NCI-H2196 treated with DMSO at 0.1 percent for 48 hours (cell line): Measurements from ENCODE around the gene RAD51B.

ENCODE experiments used
- DNase-seq: peaks from one replicate; lab custom pipeline; 2025; ENCODE audit not compliant: unreplicated experiment; lab: John Stamatoyannopoulos, UW

RAD51B gene

DNA sequence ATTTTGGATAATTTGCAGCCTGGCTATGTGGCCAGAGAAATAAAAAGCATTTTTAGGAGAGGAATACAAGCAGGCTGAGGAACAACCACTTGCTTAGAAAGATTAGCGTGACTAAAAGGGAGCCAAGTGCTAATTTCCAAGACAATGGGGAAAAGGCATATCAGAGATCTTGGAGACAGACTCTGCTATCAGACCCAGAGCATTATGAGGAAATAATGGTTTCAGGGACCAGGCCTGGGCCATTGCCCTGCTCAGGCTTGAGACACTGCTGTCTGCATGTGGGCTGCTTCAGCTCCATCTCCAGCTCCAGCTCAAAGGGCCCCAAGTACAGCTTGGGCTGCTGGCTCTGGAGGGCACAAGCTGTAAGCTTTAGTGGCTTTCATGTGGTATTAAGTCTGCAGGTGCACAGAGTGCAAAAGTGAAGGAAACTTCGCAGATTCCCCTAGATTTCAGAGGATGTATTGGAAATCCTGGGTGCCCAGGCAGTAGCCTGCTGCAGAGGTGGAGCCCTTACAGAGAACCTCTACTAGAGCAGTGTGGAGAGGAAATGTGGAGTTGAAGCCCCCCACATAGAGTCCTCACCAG, 524.0 kb downstream of the RAD51B start:
- no peak for DNase-seq

DNA sequence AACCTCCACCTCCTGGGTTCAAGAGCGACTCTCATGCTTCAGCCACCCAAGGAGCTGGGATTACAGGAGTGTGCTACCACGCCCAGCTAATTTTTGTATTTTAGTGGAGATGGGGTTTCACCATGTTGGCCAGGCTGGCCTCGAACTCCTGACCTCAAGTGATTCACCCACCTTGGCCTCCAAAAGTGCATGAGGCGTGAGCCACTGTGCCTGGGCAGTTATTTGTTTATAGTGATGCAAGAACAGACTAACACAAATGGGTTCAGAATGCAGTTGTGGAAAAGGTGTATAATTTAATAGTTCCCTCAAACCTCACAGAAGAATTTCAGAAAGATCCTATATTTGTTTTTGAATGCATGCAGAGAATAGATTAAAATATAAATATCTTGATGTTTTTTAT, 526.2 kb downstream of the RAD51B start:
- no peak for DNase-seq

DNA sequence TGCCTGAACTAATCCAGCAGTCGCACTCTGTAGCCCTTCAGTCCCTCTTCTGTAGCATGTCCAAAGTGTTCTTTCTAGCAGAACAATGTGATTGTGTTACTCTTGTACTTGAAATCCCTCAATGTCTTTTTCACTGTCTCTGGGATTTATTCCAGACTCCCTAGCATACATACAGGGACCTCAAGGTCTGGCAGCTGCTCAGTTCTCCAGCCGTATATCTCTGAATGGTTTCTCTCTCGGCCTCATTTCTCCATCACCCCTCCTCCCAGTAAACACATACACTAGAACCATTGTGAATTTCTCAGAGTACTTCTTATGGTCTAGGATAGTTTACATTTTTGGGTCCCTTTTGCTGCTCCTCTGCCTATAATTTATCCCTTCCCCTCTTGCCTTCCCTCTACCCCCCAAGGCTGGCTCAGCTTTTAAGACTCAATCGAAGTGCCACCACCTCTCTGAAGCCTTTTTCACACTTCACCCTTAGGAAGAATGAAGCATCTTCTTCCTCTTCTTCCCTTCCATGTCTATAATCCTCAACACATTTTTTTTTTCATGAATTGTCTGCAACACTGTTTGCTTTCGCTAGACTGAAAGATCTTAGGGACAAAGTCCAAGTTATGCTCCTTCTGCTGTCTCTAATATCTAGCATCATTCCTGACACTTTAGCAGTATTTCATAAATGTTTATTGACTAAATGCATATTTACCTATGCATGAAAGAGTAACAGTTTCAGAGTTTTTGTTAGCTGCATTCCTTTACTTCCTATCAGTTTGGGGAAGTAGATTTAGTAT, 527.2 kb downstream of the RAD51B start:
- DNase-seq, result no peak

DNA sequence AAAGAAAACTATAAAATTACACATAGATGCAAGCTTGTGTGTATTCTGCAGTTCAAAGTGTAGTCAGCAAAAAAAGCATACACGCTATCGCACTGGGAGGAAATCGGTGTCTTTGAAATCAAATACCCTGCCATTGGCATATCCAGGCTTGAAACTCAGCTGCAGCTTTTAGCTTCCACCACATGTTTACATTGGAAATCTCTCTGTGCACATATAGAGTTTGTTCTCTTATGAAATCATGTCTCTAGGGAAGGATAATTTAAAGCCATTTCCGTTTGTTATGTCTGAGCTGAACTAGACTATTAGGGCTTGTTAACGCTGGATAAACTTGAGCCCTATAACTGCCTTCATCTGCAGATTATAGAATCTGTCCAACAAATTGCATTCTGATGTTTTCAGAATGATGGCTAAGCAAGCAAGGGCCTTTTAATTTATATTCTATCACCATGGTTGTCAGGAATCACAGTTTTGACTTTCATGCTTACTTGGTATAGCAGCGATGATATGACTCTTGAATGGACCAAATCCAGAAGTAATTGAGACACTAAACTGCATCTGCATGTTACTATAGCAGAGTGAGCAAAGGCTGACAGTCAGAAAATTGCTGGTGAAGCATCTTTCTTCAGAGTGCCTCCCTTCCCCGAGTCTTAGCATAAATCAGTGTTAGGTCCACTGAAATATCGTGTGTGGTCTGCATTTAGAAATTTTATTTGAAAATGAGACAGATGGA, 530.5 kb downstream of the RAD51B start:
- DNase-seq, result no peak

DNA sequence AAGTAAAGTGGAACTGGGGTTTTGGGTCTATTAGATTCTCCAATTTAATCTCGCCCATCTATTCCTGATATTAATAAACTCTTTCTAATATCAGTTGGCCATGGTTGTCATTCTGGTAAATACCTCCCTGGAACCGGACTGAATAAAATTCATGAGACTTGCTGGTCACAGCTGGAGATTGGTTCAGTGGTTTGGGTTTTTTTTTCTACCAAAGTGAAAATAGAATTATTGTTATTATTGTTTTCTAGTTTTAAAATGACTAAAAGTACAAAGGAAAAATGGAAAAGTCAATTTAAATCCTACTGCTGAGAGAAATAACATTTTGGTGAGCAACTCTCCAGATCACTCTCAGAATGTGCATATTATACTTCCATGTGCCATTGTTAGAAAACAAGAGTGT, 535.8 kb downstream of the RAD51B start:
- no peak for DNase-seq

DNA sequence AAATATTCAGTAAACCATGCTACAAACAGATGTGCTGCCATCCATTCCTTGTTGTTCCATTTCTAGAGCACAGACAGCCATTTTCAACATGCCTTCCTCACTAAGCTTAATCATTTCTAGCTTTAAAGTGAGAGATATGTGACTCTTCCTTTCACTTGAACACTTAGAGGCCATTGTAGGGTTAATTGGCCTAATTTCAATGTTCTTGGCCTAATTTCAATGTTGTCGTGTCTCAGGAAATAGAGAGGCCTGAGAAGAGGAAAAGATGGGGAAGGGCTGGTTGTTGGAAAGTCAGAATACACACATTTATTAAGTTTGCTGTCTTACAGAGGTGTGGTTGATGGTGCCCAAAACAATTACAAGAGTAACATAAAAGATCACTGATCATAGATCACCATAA, 538.2 kb downstream of the RAD51B start:
- DNase-seq, result no peak

DNA sequence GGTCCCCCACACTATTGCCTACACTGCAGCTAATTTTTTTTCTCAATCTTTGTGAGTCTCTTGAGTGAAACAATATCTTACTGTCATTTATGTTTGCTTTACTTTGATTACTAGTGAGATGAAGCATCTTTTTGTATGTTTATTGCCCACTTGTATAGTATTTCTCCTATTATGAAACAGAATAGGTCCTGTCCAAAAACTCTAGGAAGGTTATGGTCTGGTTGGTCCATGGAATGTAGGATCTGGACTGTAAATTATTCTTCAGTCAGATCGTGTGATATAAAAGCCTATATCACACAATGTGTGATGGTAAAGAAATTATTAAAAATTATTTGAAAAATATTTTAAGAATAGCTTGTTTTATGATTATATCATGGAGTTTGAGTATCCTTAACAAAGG, 538.9 kb downstream of the RAD51B start:
- DNase-seq, result no peak

DNA sequence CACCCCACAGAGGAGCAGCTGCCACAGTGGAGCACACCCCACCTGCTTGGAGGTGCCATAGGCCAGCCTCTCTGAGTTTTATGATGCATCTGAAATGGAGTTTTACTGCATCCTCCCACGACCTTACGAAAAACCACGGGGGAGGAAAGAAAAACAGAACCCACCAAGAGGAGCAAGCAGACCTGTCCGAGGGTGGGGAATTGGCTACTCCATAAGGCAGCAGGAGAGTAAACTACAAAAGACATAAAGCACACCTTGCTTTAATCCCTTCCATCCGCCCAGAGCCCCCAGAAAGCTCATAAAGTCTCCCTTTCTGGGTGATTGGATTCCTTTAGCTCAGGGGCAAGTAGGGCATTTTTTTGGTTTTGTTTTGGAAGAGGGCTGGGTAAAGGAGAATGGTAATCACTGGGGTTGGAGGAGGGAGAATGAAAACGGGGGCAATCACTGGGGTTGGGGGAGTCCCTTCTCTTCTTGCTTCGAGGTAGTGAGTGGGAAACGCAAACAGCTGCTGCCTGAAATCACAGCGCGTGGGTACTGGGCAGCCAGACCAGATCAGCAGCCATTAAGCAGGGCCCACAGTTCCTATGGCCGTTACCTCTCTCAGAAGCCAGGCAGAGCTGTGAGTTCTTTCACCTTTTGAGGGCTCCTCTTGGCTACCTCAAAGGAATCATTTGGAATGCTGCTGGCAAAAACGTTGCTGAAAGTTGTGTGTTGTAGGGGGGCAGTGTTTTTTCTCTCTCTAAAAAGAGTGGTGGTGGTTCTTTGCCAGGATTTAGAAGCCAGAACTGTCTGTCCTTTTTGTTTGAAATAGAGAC, 539.6 kb downstream of the RAD51B start:
- DNase-seq, result no peak

DNA sequence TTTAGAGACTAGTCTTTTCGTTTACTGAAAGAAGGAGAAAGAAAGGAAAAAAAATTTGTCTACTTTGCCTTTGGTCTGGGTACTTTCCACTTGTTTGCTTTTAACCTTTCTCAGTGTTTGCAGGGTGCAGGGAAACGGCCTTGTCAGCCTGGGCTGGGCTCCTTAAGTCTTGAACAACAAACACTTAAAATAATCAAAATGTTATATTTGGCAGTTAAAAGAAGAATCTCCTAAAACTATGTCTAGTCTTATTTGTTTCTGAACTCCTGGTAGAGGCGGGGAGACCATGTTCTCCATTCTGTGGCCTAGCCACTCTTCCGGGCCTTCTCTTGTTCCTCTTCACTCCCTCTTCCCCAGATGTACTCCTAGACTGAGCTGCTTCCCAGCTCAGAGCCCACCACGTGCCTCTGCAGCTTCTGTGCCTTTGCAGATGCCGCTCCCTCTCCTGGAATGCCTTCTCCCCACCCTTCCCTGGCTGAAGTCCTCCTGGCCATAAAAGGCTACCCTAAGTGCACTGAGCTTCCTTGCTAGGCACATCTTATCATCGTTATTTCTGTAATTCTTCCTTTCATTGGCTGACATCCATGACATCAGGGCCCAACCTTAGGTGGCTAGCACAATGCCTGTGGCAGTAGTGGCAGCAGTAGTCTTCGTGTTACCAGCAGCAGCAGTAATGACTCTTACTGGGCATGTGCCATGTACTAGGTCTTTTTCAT, 540.4 kb downstream of the RAD51B start:
- no peak for DNase-seq

DNA sequence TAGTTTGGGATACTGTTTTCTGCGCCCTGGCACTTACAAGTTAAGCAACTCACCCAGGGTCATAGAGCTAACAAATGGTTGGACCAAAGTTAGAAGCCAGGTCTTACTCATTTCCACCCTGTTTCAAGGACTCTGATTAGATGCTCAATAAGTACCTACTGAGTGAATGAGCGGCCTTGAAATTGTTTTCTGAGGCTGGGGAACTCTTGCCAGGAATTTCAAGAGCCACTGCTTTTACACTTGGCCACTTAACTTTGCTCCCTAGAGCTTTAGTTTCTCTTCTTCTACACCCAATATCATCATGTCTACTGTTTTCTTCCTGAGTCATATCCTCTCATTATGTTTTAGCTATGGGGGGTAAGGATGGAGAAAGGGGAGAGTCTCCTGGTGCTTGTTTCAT, 541.7 kb downstream of the RAD51B start:
- no peak for DNase-seq

DNA sequence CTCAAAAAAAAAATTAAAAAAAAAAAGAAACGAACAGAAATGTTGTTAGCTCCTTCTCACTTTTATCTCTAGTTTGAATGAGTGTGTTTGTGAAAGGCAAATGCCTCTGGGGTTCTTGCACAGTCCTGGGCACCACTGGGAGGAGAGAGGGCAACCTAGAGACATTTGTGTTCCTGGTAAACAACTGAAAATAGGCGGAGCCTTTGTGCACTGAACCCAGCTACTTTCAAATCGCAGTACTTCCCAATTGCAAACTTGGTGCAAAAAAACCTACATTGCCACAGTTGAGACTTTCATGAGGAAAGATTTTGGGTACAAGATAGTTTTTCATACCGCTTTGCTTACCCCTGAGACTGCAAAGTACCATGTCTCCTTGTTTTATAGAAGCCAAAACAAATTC, 543.3 kb downstream of the RAD51B start:
- DNase-seq, result no peak

DNA sequence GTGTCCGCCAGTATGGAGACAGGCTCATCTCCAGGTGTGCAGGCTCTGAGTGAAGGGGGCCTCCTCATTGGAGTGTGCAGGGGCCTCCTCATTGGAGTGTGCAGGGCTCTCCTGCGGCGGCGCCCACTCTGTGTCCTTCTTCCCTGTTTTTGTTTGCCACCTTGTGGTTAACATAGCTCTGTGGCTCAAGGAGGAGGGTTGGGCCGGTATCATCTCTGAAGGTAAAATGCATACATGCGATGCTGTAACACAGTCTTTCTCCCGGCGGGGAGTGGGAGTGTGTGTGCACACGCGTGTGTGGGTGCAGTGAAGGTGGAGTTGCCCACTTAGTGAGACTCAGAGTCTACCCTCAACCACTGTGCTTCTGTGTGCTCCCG, 543.9 kb downstream of the RAD51B start:
- DNase-seq, result no peak

DNA sequence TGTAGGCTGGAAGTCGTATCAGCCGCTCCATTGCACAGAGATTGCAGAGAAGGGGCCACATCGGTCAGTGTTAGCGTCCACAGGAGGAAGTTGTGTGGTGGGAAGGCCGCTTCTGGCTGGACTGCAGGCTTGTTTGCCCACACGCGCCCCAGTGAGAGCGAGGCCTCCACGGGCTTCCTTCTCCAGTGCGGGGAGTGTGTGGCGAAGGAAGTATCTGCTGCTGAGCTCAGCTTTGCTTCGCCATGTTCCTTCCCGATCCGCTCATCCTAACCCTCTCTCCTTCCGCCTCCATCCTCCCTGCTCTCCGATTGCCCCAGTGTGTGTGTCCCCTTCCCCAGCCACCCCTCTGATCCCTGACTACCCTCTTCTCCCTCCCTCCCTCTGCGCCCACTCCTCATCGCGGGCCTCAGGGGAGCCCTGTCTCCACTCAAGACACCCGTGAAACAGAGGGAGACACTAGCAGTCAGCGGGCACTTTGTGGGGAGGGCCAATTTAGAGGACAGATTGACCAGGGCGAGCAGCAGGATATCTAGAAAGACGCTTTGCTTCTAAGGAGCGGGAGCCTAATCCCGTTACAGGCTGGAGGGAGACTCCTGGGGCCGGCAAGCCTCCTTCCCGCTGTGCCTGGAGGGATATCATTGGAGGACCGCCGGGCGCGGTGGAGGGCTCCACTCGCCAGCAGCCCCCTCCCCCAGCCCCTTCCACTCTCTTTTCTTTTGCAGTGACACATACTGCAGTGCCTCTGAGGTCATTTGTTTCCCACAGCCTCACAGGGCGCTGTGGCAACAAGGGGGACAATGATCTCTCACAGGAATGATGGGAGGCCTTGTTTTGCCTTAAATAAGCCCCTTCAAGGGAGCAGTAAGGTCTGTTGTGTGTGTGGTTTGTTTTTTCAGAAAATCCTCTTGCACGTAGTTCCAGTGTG, 544.5 kb downstream of the RAD51B start:
- DNase-seq, result no peak

DNA sequence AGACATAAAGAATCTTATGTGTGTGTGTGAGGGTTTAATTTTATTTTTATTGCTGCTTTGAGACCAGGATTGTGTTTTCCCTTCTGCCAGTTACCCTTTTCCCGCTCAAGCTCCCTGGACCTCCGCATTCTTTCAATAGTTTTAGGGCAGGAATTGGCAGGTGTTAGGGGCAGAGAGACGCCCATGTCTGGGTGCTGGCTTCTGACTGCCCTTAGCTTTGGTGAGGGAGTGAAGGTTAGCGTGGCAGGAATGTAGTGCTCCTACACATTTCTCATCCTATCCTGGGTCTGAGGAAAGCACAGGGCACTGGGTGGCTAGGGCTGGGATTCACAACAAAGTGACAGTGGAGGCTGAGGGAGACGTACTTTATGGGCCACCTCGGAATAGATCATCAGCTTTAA, 545.2 kb downstream of the RAD51B start:
- no peak for DNase-seq

DNA sequence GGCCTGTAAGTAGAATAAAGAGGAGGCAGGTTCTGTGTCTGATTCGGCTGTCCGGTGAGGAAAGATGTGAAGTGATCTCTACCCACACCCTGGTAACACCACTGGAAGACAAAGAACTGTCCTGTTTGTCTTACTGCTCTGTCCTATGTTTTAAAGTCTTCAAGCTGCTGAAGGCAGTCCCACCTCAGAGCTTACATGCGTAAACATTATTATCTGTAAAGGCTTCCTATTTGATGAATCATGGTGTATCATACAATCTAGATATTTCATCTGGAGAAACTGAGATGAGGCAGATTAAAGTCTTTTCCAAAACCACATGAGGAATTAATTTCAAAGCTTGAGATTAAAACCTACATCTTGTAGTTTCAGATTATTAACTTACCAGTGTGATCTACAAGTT, 545.6 kb downstream of the RAD51B start:
- no peak for DNase-seq

DNA sequence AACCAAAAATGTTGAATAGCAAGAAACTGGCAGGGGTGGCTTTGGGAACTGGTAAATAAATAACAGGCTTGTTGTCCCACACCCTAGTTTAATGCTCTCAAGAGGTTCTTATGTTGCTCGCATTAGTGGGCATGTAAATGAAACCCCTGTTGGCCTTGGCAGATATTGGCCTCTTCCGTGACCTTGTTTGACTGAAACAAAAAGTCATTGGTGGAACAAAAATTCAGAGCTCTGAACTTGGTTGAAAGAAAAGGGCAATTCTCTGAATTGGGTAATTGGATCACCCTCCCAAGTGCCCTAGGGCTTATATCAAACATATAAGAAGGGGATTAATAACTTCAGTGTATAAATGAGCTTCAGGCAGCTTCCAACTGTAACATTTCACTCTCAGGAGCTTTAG, 547.1 kb downstream of the RAD51B start:
- no peak for DNase-seq

DNA sequence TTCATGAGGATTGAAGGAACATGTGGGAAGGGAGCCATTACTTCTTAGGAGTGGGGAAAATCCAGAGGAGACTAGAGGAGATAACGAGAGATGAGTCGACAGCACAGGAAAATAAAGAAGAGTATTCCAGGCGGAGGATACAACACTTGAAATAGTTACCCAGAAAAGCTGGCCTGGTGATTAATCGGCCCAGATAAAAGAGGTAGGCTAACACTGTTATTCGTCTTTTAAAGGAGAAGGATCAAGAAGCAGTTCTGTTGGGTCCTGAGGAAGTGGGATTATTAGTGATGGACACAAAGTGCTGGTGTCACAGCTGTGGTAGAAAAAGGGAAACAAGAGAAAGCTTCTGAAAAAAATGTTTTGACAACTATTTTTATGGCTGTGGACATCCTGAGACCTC, 548.0 kb downstream of the RAD51B start:
- no peak for DNase-seq

DNA sequence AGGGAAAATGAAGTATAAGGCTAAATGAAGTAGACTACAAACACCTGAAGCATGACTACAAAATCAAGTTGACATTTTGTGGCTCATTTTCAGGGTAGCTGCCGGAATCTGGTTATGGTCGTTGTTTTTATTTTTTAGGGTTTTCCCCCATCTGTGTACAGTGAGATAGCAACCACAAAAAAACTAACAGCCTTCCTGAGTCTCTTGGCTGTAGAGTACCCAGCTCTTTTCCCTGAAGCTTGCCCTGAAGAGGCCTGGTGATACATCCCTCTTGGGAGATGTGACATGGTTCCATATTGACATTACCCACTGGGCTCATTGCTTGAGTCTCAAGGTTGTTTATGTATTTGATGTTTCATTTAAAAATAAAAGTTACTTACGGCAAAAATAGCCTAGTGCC, 549.3 kb downstream of the RAD51B start:
- no peak for DNase-seq

DNA sequence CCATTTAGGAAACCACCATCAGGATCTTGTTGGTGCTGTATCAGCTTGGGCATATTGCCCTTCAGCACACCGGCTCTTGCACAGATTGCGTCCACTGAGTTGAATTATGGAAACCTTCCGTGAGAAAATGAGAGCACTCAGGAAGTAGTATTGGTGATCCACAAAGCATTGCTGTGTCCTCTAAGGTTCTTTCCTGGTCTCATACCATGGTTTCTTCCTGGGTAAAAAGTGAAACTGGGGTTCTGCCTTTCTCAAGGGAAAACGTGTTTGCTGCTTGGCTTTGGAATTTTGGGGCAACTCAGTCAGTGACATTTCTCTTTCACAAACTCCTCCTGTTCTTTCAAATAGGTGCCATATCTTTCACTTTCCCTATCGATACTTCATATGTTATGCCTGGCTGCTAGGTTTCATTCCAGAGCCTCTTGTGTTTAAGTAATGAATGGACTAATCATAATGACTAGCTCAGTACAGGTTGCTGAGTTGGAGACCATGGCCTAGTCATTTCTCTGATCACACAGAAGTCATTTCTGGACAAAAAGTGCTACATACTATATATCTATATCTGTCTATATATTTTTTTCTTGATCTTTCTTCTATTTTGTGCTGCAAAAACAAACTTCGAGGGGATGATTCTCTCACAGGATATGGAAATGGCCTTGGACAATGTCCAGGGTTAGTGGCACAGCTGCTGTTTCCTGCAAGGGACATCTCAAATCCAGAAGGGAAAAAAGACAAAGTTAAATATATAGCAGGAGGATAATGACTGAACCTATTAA, 549.9 kb downstream of the RAD51B start:
- no peak for DNase-seq
